HepG2 (cell line): ENCODE measurements around the gene CDC42EP1. TPM values are rescaled to one million over a fixed set of nuclear protein-coding genes. Genes with fewer than 3 reads are reported as not detected.

ENCODE experiments used
- AFF4 ChIP-seq: sonication (generic); formaldehyde crosslinking; IDR thresholded peaks from 2 replicates; pipeline ENCODE4 v1.4.0; 2020; ENCODE audit warnings: missing genetic modification reagents
- FOXK2 ChIP-seq: fragments of 450-650 bp; IDR thresholded peaks from 2 replicates; pipeline ENCODE4 v1.6.1; 2016
- IKZF4 ChIP-seq: sonication (generic); formaldehyde crosslinking; IDR thresholded peaks from 2 replicates; pipeline ENCODE4 v1.5.1; 2020; ENCODE audit warnings: borderline replicate concordance, mild to moderate bottlenecking, low read depth, missing genetic modification reagents; ENCODE audit errors: not compliant biosample characterization
- MEF2D ChIP-seq: sonication (generic); formaldehyde crosslinking; IDR thresholded peaks from 2 replicates; pipeline ENCODE4 v1.5.1; 2020; ENCODE audit warnings: mild to moderate bottlenecking, missing genetic modification reagents
- MYC ChIP-seq: sonication (generic); formaldehyde crosslinking; IDR thresholded peaks from 2 replicates; pipeline ENCODE4 v1.9.0; 2021; ENCODE audit warnings: missing genetic modification reagents, borderline replicate concordance
- NFE2L2 ChIP-seq: fragments of 150-350 bp; IDR thresholded peaks from 2 replicates; pipeline ENCODE4 v1.6.1; 2014; ENCODE audit warnings: low read length
- NFRKB ChIP-seq: fragments of 450-650 bp; IDR thresholded peaks from 2 replicates; pipeline ENCODE4 v1.6.1; 2017
- PATZ1 ChIP-seq: sonication (generic); formaldehyde crosslinking; IDR thresholded peaks from 2 replicates; pipeline ENCODE4 v1.4.0; 2020; ENCODE audit warnings: missing genetic modification reagents
- SATB2 ChIP-seq: sonication (generic); formaldehyde crosslinking; IDR thresholded peaks from 2 replicates; pipeline ENCODE4 v1.5.0; 2020; ENCODE audit warnings: missing genetic modification reagents
- ZNF124 ChIP-seq: sonication (generic); formaldehyde crosslinking; IDR thresholded peaks from 2 replicates; pipeline ENCODE4 v1.4.0; 2020; ENCODE audit warnings: missing genetic modification reagents
- ZNF230 ChIP-seq: sonication (generic); formaldehyde crosslinking; IDR thresholded peaks from 2 replicates; pipeline ENCODE4 v1.4.0; 2020; ENCODE audit warnings: mild to moderate bottlenecking, missing genetic modification reagents
- ZNF232 ChIP-seq: sonication (generic); formaldehyde crosslinking; IDR thresholded peaks from 2 replicates; pipeline ENCODE4 v1.4.0; 2020; ENCODE audit warnings: missing genetic modification reagents, borderline replicate concordance
- ZNF281 ChIP-seq: sonication (generic); formaldehyde crosslinking; IDR thresholded peaks from 2 replicates; pipeline ENCODE4 v1.4.0; 2020; ENCODE audit warnings: missing genetic modification reagents, borderline replicate concordance
- ZNF337 ChIP-seq: sonication (generic); formaldehyde crosslinking; IDR thresholded peaks from 2 replicates; pipeline ENCODE4 v1.5.1; 2020; ENCODE audit warnings: missing genetic modification reagents, low read depth, mild to moderate bottlenecking, borderline replicate concordance
- ZNF34 ChIP-seq: sonication (generic); formaldehyde crosslinking; IDR thresholded peaks from 2 replicates; pipeline ENCODE4 v1.4.0; 2020; ENCODE audit warnings: mild to moderate bottlenecking, missing genetic modification reagents, borderline replicate concordance
- ZNF549 ChIP-seq: sonication (generic); formaldehyde crosslinking; IDR thresholded peaks from 2 replicates; pipeline ENCODE4 v1.5.0; 2020; ENCODE audit warnings: missing genetic modification reagents
- ZNF709 ChIP-seq: sonication (generic); formaldehyde crosslinking; IDR thresholded peaks from 2 replicates; pipeline ENCODE4 v1.5.0; 2020; ENCODE audit warnings: mild to moderate bottlenecking, missing genetic modification reagents
- ZNF724P ChIP-seq: sonication (generic); formaldehyde crosslinking; IDR thresholded peaks from 2 replicates; pipeline ENCODE4 v1.8.0; 2022; ENCODE audit warnings: missing genetic modification reagents, borderline replicate concordance
- ZNF782 ChIP-seq: sonication (generic); formaldehyde crosslinking; IDR thresholded peaks from 2 replicates; pipeline ENCODE4 v1.4.0; 2020; ENCODE audit warnings: missing genetic modification reagents, mild to moderate bottlenecking, borderline replicate concordance
- ZNF850 ChIP-seq: sonication (generic); formaldehyde crosslinking; conservative IDR thresholded peaks from 2 replicates; pipeline ENCODE4 v1.9.0; 2021; ENCODE audit warnings: mild to moderate bottlenecking, missing genetic modification reagents
- polyA plus RNA-seq, 8 experiments: library from polyadenylated mRNA; depleted of rRNA in 3 of 8; stranded (reverse) in 7 of 8; unstranded in 1 of 8; fragments of >200 nt; fragmentation: Illumina TruSeq in 4 of 8; extraction: Trizol in 4 of 8; gene quantifications; 2 replicates each; pipeline versions ENCODE4 v1.2.1 to v1.2.3, GENCODE V29; 2011 to 2016; ENCODE audit warnings: low read depth in 4 of 8, missing spikeins in 1 of 8, mixed read lengths in 1 of 8; ENCODE audit not compliant: insufficient read depth in 1 of 8
- total RNA-seq, 5 experiments: library from RNA; depleted of rRNA; stranded (reverse); fragments of >200 nt; fragmentation: Illumina TruSeq; extraction: Trizol; gene quantifications; 2 replicates each; pipeline ENCODE4 v1.2.3, GENCODE V29; 2016; ENCODE audit warnings: low read depth in 1 of 5

The CDC42EP1 gene
- total and polyA plus RNA-seq, 2 of the 13 experiments (the other 11 are each of a cell fraction or from before 2014, with no cell fraction given), result 17.1 to 29.5 TPM

GRCh38 chr22:37545703-37546436, 14.4 kb upstream of the CDC42EP1 start (continued):
- peak; percentile 99 for TF ChIP-seq PATZ1 (CRISPR knock-in tag)
- no peak for TF ChIP-seq NFE2L2
- peak; percentile 100 for TF ChIP-seq ZNF281 (CRISPR knock-in tag)
- TF ChIP-seq ZNF232 (CRISPR knock-in tag), result peak; percentile 59; the same call in 1 of the 2 replicates
- no peak for TF ChIP-seq AFF4 (CRISPR knock-in tag)
- no peak for TF ChIP-seq FOXK2
- peak; percentile 53 for TF ChIP-seq ZNF709 (CRISPR knock-in tag)
- peak; percentile 76; the same call in 1 of the 2 replicates for TF ChIP-seq ZNF724P (CRISPR knock-in tag)
- TF ChIP-seq IKZF4 (CRISPR knock-in tag), result no peak
- TF ChIP-seq MEF2D (CRISPR knock-in tag), result peak; percentile 81; the same call in 1 of the 2 replicates
- TF ChIP-seq ZNF549 (CRISPR knock-in tag), result no peak
- TF ChIP-seq ZNF230 (CRISPR knock-in tag), result peak; percentile 52; the same call in 1 of the 2 replicates
- no peak for TF ChIP-seq ZNF124
- 0 out of 2 replicates have a peak, but pooled peaks have one; percentile 6 for TF ChIP-seq ZNF850 (CRISPR knock-in tag)
- TF ChIP-seq ZNF337 (CRISPR knock-in tag), result no peak
- peak; percentile 89; the same call in 1 of the 2 replicates for TF ChIP-seq MYC (CRISPR knock-in tag)
- no peak for TF ChIP-seq NFRKB
- peak; percentile 86; the same call in 1 of the 2 replicates for TF ChIP-seq ZNF34
- no peak for TF ChIP-seq SATB2
- no peak for TF ChIP-seq ZNF782 (CRISPR knock-in tag)
